ENCODE measurements around the gene OR52E5.

DNA sequence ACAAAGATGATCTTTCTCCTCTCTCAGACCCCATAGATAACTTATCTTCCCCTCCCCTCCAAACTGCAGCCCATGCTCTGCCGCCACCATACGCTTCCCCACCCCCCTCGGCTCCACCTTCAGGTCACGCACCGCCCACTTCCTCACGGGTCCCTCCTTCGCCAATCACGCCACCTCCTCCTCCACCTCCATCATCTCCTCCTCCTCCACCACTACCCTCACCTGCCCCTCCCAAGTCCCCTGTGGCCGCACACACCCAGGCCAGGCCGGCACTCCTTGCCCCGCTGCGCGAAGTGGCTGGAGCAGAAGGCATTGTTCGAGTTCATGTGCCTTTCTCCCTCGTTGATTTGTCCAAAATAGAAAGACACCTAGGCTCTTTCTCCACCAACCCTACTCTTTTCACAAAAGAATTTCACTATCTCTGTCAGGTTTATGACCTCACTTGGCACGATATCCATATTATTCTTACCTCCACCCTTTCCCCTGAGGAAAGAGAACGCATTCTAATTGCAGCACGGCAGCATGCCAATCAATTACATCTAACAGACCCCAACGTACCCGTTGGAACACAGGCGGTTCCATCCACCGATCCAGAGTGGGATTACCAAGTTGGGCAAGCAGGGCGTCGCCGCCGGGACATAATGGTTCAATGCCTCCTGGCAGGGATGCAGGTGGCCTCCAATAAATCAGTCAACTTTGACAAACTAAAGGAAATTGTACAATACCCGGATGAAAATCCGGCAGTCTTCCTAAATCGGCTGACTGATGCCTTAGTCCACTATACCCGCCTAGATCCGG is 36.8 kb downstream of the OR52E5 start:
- TF ChIP-seq, protein P1, sequence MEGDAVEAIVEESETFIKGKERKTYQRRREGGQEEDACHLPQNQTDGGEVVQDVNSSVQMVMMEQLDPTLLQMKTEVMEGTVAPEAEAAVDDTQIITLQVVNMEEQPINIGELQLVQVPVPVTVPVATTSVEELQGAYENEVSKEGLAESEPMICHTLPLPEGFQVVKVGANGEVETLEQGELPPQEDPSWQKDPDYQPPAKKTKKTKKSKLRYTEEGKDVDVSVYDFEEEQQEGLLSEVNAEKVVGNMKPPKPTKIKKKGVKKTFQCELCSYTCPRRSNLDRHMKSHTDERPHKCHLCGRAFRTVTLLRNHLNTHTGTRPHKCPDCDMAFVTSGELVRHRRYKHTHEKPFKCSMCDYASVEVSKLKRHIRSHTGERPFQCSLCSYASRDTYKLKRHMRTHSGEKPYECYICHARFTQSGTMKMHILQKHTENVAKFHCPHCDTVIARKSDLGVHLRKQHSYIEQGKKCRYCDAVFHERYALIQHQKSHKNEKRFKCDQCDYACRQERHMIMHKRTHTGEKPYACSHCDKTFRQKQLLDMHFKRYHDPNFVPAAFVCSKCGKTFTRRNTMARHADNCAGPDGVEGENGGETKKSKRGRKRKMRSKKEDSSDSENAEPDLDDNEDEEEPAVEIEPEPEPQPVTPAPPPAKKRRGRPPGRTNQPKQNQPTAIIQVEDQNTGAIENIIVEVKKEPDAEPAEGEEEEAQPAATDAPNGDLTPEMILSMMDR (IDR thresholded peaks at IDR 0.05; ENCODE audit: low read depth, low read length): no peak
- TF ChIP-seq POLR2A (IDR thresholded peaks at IDR 0.05; ENCODE audit: extremely low read depth, insufficient read length): no peak
- TF ChIP-seq, protein P2, sequence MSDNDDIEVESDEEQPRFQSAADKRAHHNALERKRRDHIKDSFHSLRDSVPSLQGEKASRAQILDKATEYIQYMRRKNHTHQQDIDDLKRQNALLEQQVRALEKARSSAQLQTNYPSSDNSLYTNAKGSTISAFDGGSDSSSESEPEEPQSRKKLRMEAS (IDR thresholded peaks at IDR 0.05; ENCODE audit: low read depth, low read length): no peak
- no peak for TF ChIP-seq MYC (IDR thresholded peaks at IDR 0.05; ENCODE audit: low read depth, low read length)

Data from NB4 (cell line).